AML-193 (cell line): Measurements from ENCODE around the gene LRRC3B.
A peak's percentile ranks its signal among the peaks of the same experiment; 100 is the strongest.

Experiments used
- DNase-seq, 2 experiments: peaks; one replicate each; lab custom pipeline; 2025; lab: John Stamatoyannopoulos, UW

The LRRC3B gene

GRCh38 chr3:26712211-26713026, 89.8 kb downstream of the LRRC3B start:
- DNase-seq, result peak; percentile 53 to 54

DNA sequence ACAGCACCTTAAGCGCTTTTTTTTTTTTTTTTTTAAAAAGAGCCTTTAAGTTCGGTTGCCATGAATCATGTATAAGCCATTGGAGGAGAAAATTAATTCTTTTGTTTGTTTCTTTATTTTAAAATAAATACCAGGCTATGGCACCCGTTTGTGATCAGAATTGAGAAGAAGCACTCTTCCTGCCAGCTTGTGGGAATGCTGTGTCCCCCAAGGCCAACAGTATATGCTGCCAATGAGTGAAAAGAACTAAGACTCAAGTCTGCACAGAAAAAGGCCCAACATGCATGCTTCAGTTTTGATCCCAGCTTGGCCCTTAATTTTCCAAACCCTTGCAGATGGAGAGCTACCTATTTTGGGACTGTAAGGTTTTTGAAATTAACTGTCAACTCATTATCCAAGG, 90.5 kb downstream of the LRRC3B start:
- DNase-seq, result no peak

GRCh38 chr3:26714485-26714884, 91.9 kb downstream of the LRRC3B start:
- no peak for DNase-seq

GRCh38 chr3:26715431-26715830, 92.9 kb downstream of the LRRC3B start:
- no peak for DNase-seq

- no peak for DNase-seq
Measured at GRCh38 chr3:26718315-26718714, 95.7 kb downstream of the LRRC3B start.

DNA sequence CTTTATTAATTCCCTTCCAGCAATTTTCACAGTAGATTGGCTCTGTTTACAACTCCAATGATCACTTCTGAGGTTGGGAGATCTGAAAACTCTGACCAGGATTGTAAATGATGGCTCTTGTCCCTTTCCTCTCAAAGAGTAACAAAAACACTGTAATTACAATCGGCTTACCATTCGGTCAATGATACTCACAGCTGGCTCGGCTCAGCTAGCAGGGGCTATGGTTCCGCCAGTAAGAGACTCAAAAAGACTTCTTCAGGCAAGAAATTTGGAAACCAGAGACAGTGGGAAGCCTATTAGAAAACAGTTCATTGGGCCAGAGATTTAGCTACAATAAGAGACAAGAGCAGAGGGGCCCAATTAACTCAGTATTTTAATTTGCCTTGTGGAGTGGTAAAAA, 96.6 kb downstream of the LRRC3B start:
- DNase-seq, result no peak

DNA sequence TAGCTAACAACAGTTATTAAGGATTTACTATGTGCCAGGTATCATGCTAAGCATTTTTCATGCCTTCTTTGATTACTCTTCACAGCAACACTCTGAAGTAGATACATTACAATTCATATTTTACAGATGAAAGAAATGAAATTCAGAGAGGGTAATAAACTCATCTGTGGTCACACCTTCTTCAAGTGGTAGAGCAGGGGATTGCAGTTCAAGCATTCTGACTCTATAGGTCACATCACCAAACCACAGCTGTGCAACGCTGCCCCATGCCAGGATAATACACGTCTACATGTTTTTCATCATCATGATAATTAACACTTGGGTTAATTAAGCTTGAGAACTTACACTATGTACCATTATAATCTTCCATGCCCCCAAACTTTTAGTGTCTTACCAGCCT, 98.5 kb downstream of the LRRC3B start:
- DNase-seq, result no peak

DNA sequence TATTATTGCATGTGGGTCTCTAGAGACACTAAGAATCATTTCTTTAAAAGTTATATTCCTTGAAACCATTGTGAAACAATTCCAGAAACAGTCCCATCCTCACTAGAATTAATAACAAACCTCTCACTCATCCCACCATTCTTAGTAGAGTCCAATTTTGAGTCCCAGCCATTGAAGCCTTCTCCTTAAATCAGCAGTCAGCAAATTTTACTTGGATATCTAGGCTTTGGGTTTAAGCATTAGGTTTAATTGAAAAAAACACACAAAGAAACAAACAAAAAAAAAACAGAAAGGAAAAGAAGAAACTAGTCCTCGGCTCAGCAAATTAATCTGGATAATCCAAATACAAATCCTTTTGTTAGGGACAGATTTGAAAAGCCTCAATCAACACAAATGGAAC, 109.3 kb downstream of the LRRC3B start:
- no peak for DNase-seq

DNA sequence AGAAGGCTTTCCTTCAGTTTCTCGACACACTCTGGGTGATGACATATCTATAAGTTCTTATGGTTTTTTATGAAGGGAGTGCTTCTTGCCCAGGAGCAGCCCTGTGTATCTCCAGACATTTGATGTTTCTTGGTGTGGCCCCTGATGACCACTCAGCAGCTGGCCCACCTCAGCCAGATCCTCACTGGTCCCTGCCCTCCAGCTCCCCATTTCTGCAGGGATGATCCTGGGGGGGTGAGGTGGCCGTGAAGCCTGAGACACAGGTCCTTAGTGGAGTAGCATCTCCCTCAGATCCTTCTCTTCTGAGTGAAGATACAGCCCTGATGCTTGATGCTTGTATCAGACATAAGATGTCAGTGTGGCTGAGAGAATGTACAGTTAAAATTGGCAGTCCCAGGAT, 127.7 kb downstream of the LRRC3B start:
- no peak for DNase-seq

DNA sequence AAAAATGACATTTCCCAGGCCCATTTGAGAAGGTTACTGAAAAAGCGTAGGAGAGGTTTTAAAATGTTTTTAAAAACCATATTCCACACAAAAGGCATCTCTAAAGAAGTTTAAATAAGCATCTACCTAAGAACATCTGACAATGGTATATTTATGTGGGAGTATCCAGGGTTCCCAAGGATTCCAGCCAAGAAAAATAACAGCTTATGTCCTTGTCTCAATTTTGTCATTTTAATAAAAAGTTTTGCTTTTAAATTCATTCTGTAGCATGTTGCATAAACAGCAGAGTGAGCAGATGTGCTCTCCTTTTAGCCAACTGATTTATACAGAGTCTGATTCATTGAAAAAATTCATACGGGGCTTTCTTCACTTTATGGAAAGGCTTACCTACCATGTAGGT, 129.9 kb downstream of the LRRC3B start:
- no peak for DNase-seq

DNA sequence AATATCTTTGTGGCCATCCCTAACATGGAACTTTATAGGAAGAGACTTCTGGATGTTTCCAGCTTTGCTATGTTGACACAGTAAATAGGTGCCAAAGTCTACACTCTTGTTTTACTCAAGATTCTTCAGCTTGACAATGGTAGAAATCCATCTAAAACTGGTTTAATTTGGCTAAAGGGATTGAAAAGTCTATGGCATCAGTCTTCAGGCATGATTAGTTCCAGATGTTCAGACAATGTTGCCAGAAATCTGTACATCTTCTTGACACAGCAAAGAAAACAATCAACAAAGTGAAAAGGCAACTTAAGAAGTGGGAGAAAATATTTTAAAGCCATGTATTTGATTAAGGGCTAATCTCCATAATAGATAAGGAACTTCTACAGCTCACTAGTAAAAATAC, 130.5 kb downstream of the LRRC3B start:
- DNase-seq, result no peak

- DNase-seq, result no peak
Measured at GRCh38 chr3:26757978-26758377, 135.4 kb downstream of the LRRC3B start.
